C1 segment of cervical spinal cord (tissue), 14 donors: Measurements from ENCODE around the gene PLCD1.
"Not testable (repeated sequence)": the region's sequence is repeated elsewhere in the genome, so short reads cannot be mapped to it uniquely, and the experiment has no call there.

Source experiments
- DNase-seq, 14 donors: peaks; one replicate each; lab custom pipeline; 2025; lab: John Stamatoyannopoulos, UW

PLCD1 gene

GRCh38 chr3:38001456-38002081 is 27.9 kb downstream of the PLCD1 start:
- DNase-seq, result no peak

- peak in 5 of 14 donors; percentile 11 to 40 (median 33) for DNase-seq
Measured at GRCh38 chr3:38000965-38001455, 28.4 kb downstream of the PLCD1 start.

GRCh38 chr3:38000242-38000916 is 29.1 kb downstream of the PLCD1 start:
- DNase-seq, result no peak

GRCh38 chr3:37999836-38000235 is 29.6 kb downstream of the PLCD1 start:
- no peak for DNase-seq

GRCh38 chr3:37997791-37998370 is 31.6 kb downstream of the PLCD1 start:
- no peak for DNase-seq

GRCh38 chr3:37997342-37997741 is 32.1 kb downstream of the PLCD1 start:
- no peak for DNase-seq

GRCh38 chr3:37996785-37997301 is 32.6 kb downstream of the PLCD1 start:
- peak in 5 of 14 donors; percentile 15 to 59 (median 21) for DNase-seq

- DNase-seq, result peak in 1 of 14 donors; percentile 83
Measured at GRCh38 chr3:37995652-37996641, 33.5 kb downstream of the PLCD1 start.

GRCh38 chr3:37994639-37994972 is 34.8 kb downstream of the PLCD1 start:
- DNase-seq, result no peak

- peak in 11 of 14 donors; percentile 20 to 74 (median 62) for DNase-seq
Measured at GRCh38 chr3:37993820-37994638, 35.4 kb downstream of the PLCD1 start.

GRCh38 chr3:37993460-37993819 is 36.0 kb downstream of the PLCD1 start:
- DNase-seq, result no peak

GRCh38 chr3:37993067-37993455 is 36.4 kb downstream of the PLCD1 start:
- no peak for DNase-seq

GRCh38 chr3:37992271-37993066 is 37.0 kb downstream of the PLCD1 start:
- no peak for DNase-seq

GRCh38 chr3:37991823-37992222 is 37.6 kb downstream of the PLCD1 start:
- no peak for DNase-seq

GRCh38 chr3:37991109-37991508 is 38.3 kb downstream of the PLCD1 start:
- DNase-seq, result no peak

- no peak for DNase-seq
Measured at GRCh38 chr3:37990527-37990926, 38.9 kb downstream of the PLCD1 start, which contains the start of gene VILL. VILL (plus strand) TSS chr3:37990786; CDS start chr3:37993673, 2,887 bp downstream.

- no peak for DNase-seq
Measured at GRCh38 chr3:37989821-37990480, 39.5 kb downstream of the PLCD1 start.

- DNase-seq, result no peak
Measured at GRCh38 chr3:37988931-37989525, 40.4 kb downstream of the PLCD1 start.

- not testable (repeated sequence) for DNase-seq
Measured at GRCh38 chr3:37988376-37988775, 41.1 kb downstream of the PLCD1 start.
